HepG2 (cell line): ENCODE measurements around the gene LRRTM2.

Experiments
- BRCA1 ChIP-seq: sonication (generic); formaldehyde crosslinking; IDR thresholded peaks from 2 replicates; pipeline ENCODE4 v1.4.0; 2020; ENCODE audit warnings: missing genetic modification reagents
- POLR2A ChIP-seq, 2 experiments: IDR thresholded peaks; 2 replicates each; pipeline ENCODE4 v1.6.1; 2011; ENCODE audit warnings: low read depth in 2 of 2, low read length in 2 of 2, mild to moderate bottlenecking in 1 of 2, moderate library complexity in 1 of 2; ENCODE audit not compliant: insufficient read depth in 1 of 2
- RFX1 ChIP-seq: fragments of 450-650 bp; IDR thresholded peaks from 2 replicates; pipeline ENCODE4 v1.6.1; 2017
- SP4 ChIP-seq: sonication (generic); formaldehyde crosslinking; IDR thresholded peaks from 2 replicates; pipeline ENCODE4 v1.8.1; 2023; ENCODE audit warnings: mild to moderate bottlenecking, missing genetic modification reagents
- TEAD3 ChIP-seq: optimal IDR thresholded peaks from 2 replicates; pipeline ENCODE3; 2016; ENCODE audit warnings: borderline replicate concordance
- ZFX ChIP-seq: sonication (generic); formaldehyde crosslinking; IDR thresholded peaks from 2 replicates; pipeline ENCODE4 v1.4.0; 2020; ENCODE audit warnings: mild to moderate bottlenecking, low read depth, missing genetic modification reagents, moderate library complexity
- ZNF589 ChIP-seq: sonication (generic); formaldehyde crosslinking; conservative IDR thresholded peaks from 2 replicates; pipeline ENCODE4 v1.8.0; 2022; ENCODE audit warnings: mild to moderate bottlenecking, moderate library complexity, missing genetic modification reagents

- TF ChIP-seq BRCA1 (CRISPR knock-in tag), result no peak
- no peak for TF ChIP-seq ZFX (CRISPR knock-in tag)
- TF ChIP-seq TEAD3, result no peak
- TF ChIP-seq SP4 (CRISPR knock-in tag), result no peak
- TF ChIP-seq ZNF589, result no peak
- no peak for TF ChIP-seq POLR2A (IDR thresholded peaks at IDR 0.05; ENCODE audit: insufficient read depth in 1 of 2, low read depth in 2 of 2, low read length in 2 of 2)
- no peak for TF ChIP-seq RFX1
These were observed 20.8 kb upstream of the LRRTM2 start for GRCh38 chr5:138895918-138896317.
